GM20000 (cell line): ENCODE measurements around the gene TEX53.

ENCODE experiments used
- DNase-seq: peaks from one replicate; pipeline ENCODE4 v3.0.0; 2012; ENCODE audit warnings: low spot score
- TF ChIP-seq, protein P1 (sequence below): IDR thresholded peaks from 2 replicates; pipeline ENCODE4 v1.5.1; 2012; ENCODE audit warnings: mild to moderate bottlenecking, control low read depth; ENCODE audit errors: extremely low read depth, missing control alignments

TEX53 gene

DNA sequence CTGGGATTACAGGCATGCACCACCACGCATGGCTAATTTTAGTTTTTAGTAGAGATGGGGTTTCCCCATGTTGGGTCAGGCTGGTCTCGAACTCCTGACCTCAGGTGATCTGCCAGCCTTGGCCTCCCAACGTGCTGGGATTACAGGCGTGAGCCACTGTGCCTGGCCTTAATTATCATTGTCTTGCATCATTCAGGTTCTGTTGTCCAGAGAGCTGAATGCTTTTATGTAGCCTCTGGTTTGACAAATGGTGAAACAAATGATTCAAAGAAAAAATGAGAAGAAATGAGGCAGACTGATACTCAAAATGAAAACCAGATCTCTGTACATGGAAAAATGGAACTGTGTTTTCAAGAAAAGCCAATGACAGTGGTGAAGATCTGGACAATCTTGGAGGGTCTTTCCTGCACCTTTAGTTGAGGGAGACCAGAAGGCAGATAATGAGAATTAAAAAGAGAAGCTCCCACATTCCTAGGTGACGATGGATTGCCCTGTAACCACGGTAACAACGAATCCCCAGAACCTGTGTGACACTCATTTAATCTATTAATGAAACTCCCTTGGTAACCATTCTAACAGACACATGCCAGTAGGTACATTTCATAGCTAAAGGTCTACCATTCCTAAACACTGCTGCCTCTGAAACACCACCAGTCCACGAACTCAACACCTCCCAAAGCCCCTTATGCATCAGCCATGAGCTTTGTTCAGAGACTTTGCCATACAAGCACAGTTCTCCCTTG lies 22.8 kb upstream of the TEX53 start:
- TF ChIP-seq, protein P1, sequence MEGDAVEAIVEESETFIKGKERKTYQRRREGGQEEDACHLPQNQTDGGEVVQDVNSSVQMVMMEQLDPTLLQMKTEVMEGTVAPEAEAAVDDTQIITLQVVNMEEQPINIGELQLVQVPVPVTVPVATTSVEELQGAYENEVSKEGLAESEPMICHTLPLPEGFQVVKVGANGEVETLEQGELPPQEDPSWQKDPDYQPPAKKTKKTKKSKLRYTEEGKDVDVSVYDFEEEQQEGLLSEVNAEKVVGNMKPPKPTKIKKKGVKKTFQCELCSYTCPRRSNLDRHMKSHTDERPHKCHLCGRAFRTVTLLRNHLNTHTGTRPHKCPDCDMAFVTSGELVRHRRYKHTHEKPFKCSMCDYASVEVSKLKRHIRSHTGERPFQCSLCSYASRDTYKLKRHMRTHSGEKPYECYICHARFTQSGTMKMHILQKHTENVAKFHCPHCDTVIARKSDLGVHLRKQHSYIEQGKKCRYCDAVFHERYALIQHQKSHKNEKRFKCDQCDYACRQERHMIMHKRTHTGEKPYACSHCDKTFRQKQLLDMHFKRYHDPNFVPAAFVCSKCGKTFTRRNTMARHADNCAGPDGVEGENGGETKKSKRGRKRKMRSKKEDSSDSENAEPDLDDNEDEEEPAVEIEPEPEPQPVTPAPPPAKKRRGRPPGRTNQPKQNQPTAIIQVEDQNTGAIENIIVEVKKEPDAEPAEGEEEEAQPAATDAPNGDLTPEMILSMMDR = no peak
- no peak for DNase-seq

DNA sequence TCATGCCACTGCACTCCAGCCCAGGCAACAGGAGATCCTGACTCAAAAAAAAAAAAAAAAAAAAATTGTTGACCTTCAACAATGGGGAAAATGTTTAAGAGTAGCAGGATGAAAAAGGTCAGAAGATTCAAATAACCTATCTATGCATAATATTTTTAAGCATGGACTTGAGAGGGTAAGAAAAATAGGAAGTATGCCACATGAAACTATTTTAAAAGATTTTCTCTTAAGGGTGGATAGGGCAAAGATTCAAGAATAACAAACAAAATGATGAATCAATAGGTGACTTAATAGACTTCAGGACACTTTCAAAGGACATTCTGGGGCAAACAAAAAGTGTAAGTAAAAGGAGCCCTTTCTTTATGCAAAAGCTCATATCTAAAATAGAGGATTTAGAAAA lies 21.2 kb upstream of the TEX53 start:
- TF ChIP-seq, protein P1 = no peak
- DNase-seq = no peak

GRCh38 chr9:114678130-114678529 lies 20.5 kb upstream of the TEX53 start:
- TF ChIP-seq, protein P1 = no peak

DNA sequence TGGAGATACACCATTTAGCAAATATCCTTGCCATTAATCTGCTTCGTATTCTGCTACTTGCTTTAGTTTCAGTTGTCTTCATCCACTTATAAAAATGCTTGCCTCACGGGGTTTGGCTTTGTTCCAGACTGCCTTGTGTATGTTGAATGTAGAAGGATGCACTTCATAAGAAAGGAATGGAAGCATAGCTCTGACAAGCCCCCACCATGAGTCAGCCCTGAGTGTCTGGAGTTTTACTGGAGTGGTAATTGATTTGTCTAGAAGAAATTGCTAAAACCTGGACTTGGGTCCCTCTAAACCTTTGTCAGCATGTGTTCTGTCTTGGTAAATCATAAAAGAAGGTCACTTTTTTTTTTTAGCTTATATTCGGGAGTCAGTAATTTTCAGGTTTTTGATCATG lies 19.8 kb upstream of the TEX53 start:
- DNase-seq = no peak
- TF ChIP-seq, protein P1 = no peak

More at GRCh38 chr9:114678130-114678529, 20.5 kb upstream of the TEX53 start:
- DNase-seq = no peak

DNA sequence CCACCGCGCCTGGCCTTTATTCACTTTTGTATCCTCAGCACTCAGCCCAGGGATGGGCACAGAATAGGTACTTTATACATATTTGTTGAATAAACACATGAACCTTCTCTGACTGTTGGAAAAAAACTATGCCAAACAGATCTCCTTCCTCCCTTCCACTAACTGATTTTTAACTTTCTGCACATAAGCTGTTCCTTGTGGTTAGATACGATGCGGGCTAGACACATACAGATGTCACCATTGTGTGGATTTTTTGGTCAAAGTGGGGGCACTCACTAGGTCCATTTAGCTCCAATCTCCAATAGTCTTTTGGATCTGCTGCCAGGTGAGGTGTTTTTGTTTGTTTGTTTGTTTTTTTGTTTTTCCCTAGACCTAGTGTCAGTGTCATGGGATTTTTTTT lies 19.3 kb upstream of the TEX53 start:
- TF ChIP-seq, protein P1 = no peak
- DNase-seq = no peak

DNA sequence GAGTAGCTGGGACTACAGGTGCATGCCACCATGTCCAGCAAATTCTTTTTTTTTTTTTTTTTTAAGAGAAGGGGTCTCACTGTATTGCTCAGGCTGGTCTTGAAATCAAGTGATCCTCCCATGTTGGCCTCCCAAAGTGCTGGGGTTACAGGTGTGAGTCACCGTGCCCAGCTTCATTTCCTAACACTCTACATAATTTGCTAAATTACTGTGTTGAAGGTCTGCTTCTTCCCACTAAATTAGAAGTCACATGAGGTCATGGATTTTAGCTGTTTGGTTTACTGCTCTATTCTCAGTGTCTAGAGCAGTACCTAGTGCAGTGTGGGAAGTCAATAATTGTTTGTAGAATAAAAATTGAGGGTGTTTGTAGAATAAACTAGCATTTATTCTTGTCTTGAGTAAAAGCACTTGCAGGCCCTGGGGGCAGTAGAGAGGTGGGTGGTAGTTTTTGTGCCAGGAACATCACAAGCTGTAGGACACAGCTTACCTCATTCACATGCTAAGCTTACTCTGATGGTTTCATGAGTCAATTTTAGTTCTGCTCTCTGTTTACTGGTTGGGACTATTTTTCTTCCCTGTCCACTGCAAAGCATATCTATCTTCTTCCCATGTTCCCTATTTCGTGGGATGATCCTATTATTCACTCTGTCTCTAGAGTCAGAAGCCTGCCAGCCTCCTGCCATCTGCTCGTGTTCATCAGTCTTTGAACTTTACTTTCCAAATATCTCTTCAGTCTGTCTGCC lies 17.4 kb upstream of the TEX53 start:
- TF ChIP-seq, protein P1 = no peak
- DNase-seq = no peak

DNA sequence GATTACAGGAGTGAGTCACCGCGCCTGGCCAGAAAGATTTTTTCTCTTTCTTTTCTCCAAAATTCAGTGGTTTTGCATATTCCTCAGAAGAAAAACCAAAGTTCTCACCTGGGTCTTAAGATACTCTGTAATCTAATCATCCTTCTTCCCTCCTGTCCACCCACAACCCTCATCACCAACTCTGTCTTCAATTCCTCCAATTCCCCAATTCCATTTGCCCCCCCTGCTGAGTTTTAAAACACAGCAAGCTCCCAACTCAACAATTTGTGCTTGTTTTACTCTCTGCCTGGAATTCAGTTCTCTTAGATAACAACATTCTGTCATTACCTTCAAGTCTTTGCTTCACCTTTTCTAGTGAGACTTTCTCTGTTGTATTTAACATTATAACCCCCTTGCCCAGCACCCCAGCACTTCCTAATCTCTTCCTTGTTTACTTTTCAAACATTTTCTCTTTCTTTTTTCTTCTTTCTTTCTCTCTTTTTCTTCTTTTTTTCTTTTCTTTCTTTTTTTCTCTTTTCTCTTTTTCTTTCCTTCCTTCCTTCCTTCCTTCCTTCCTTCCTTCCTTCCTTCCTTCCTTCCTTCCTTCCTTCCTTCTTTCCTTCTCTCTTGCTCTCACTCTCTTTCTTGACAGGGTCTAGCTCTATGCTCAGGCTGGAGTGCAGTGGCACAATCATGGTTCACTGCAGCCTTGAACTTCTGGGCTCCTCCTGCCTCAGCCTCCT lies 16.6 kb upstream of the TEX53 start:
- TF ChIP-seq, protein P1 = no peak
- no peak for DNase-seq
